Neural crest cell (in vitro differentiated cells): ENCODE measurements around the gene CADPS. TPM values are rescaled to one million over a fixed set of nuclear protein-coding genes. Genes with fewer than 3 reads are reported as not detected.

Experiments
- DNase-seq: peaks from one replicate; pipeline ENCODE4 v3.0.0; 2021; ENCODE audit warnings: low read depth, mixed read lengths, low spot score
- H3K27ac Mint-ChIP-seq: one replicate; pipeline ENCODE4 v1.8.0; 2021; ENCODE audit warnings: mild to moderate bottlenecking, mixed read lengths; ENCODE audit not compliant: unreplicated experiment
- H3K27me3 Mint-ChIP-seq: 2 replicates; pipeline ENCODE4 v1.8.0; 2021; ENCODE audit warnings: low read depth, mild to moderate bottlenecking, mixed read lengths
- H3K36me3 Mint-ChIP-seq: 2 replicates; pipeline ENCODE4 v1.8.0; 2021; ENCODE audit warnings: low read depth, mild to moderate bottlenecking, mixed read lengths
- H3K4me1 Mint-ChIP-seq: 2 replicates; pipeline ENCODE4 v1.8.0; 2021; ENCODE audit warnings: mixed read lengths
- H3K4me3 Mint-ChIP-seq: one replicate; pipeline ENCODE4 v1.8.0; 2021; ENCODE audit warnings: mild to moderate bottlenecking, mixed read lengths
- H3K9me3 Mint-ChIP-seq: 2 replicates; pipeline ENCODE4 v1.8.0; 2021; ENCODE audit warnings: mixed read lengths
- CTCF ChIP-seq: fragments of 200-600 bp; sonication (generic); conservative IDR thresholded peaks from 2 replicates; pipeline ENCODE4 v1.5.0; 2021; ENCODE audit warnings: antibody characterized with exemption, mild to moderate bottlenecking
- total RNA-seq: library from RNA; stranded (reverse); gene quantifications from 2 replicates; pipeline ENCODE4 v1.2.1, GENCODE V29; 2021

Gene CADPS
- total RNA-seq, 1 donor from 2014 or later, result 9.3 TPM

DNA sequence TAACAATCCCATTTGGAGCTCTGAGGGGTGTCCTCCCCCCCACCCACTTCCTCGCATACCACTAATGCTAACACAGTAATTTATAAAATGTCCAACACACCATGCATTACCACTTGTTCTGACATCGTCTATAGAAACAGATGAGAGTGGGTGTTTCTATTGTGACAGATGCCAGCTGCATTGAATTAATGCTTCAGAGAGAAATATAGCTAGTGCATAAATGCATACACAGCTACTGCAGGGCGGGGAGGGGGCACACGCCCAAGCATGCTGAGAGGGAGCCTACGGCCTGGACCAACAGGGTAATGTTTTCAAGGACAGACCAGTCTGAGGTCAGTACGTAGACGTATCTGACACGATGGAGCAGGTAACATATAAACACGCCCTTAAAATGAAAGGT, 395.9 kb downstream of the CADPS start:
- H3K4me1 Mint-ChIP-seq, result no peaks in the 10 kb centered on the region
- H3K36me3 Mint-ChIP-seq, result no peaks in the 10 kb centered on the region
- H3K4me3 Mint-ChIP-seq, result no peak overlapping the region
- H3K9me3 Mint-ChIP-seq, result no peaks in the 10 kb centered on the region
- no peak for TF ChIP-seq CTCF
- no peak overlapping the region for H3K27ac Mint-ChIP-seq
- H3K27me3 Mint-ChIP-seq, result peaks cover 14% of the 10 kb centered on the region
- no peak for DNase-seq

DNA sequence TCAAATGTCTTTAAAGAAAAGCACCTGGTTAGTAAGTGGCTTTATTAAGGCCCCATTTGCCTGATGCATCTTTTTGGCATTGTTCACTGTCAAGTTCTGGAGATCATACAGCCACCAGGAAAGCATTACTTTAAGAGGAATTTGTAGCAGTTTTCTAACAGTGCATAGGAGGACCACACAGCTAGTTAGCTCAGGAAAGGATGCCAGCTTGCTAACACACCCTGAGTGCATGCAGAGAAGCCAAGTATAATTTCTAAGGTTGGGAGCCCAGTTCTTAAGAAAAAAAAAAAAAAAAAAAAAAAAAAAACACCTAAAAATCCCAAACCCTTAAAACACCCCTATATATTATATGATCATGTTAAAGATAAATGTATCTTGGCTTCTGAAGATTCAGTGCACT, 399.9 kb downstream of the CADPS start:
- H3K4me1 Mint-ChIP-seq, result no peaks in the 10 kb centered on the region
- peaks cover 5% of the 10 kb centered on the region for H3K27me3 Mint-ChIP-seq
- H3K9me3 Mint-ChIP-seq, result peaks cover 2% of the 10 kb centered on the region
- no peak for TF ChIP-seq CTCF
- peaks cover 2% of the 10 kb centered on the region for H3K36me3 Mint-ChIP-seq
- DNase-seq, result no peak
- no peak overlapping the region for H3K27ac Mint-ChIP-seq
- no peak overlapping the region for H3K4me3 Mint-ChIP-seq

DNA sequence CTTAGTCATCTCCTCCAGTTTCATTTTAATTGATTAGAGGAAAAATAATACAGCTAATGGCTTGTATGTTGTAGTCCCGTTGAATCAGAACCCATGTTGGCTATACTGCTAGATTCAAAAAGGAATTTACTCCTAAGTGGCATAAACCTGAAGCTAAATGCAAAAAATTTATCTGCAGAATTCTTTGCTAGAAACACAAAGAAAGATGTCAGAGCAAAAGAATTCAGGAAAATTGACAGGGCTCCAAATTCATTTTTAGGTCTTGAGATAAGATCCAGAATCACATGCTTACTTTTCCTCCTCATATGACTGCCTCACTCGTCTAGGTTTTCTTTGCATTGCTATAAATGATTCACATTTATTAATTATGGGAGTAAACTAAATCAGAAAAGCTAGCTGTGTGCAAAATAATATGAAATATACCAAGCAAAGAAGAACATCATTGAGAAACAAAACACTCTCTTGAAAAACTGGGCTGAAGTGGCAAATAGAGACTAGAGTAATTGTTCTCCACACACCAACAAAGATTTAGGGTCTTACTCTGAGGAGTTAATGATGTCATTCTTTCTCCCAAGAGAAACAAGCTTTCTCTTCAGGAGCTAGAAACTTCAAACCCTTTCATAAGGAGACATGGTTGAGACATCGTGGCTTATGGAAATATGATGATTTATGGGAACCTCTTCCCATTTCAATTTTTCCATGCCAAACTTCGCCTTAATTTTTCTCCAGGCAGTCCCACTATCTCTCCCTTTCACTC, 407.1 kb downstream of the CADPS start:
- no peak overlapping the region for H3K27ac Mint-ChIP-seq
- H3K27me3 Mint-ChIP-seq, result peaks cover 5% of the 10 kb centered on the region
- DNase-seq, result no peak
- H3K4me3 Mint-ChIP-seq, result no peak overlapping the region
- peaks cover under 1% of the 10 kb centered on the region for H3K36me3 Mint-ChIP-seq
- H3K4me1 Mint-ChIP-seq, result peaks cover 4% of the 10 kb centered on the region
- TF ChIP-seq CTCF, result no peak
- H3K9me3 Mint-ChIP-seq, result peaks cover 5% of the 10 kb centered on the region

DNA sequence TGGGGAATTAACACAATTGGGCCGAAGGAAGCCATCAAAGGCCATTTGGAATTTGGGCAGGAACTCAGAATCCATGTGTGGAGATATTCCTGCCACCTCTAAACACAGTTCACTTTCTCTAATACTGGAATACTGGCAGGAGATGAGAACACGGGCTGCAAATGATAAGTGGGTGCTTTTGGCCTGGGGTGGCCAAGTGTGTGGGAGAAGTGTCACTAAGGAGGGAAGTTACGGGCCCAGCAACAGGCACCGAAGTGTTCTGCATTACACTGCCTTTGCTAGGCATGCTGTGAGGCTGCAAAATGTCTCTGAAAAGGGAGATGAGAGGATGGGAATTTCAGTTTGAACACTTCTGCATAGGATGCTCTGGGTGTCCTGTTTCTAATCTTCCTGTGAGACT, 412.4 kb downstream of the CADPS start:
- Mint-ChIP-seq H3K4me1 (no peaks in the 10 kb centered on the region), H3K4me3 (no peak overlapping the region), H3K27ac (no peak overlapping the region), H3K27me3 (peaks cover 16% of the 10 kb centered on the region), H3K9me3 (no peaks in the 10 kb centered on the region), H3K36me3 (no peaks in the 10 kb centered on the region)
- no peak for DNase-seq
- TF ChIP-seq CTCF, result no peak

GRCh38 chr3:62462104-62462762, 413.0 kb downstream of the CADPS start:
- no peak for TF ChIP-seq CTCF
- Mint-ChIP-seq H3K4me3 (no peak overlapping the region), H3K27ac (no peak overlapping the region), H3K9me3 (no peaks in the 10 kb centered on the region), H3K4me1 (no peaks in the 10 kb centered on the region), H3K27me3 (peaks cover 16% of the 10 kb centered on the region), H3K36me3 (no peaks in the 10 kb centered on the region)
- DNase-seq, result no peak
